Measurements from ENCODE around the gene CBY3. TPM values are rescaled to one million over a fixed set of nuclear protein-coding genes. Genes with fewer than 3 reads are reported as not detected.
"Not testable (repeated sequence)": the region's sequence is repeated elsewhere in the genome, so short reads cannot be mapped to it uniquely, and the experiment has no call there.

Gene CBY3
- polyA plus RNA-seq, 3 donors = not detected

DNA sequence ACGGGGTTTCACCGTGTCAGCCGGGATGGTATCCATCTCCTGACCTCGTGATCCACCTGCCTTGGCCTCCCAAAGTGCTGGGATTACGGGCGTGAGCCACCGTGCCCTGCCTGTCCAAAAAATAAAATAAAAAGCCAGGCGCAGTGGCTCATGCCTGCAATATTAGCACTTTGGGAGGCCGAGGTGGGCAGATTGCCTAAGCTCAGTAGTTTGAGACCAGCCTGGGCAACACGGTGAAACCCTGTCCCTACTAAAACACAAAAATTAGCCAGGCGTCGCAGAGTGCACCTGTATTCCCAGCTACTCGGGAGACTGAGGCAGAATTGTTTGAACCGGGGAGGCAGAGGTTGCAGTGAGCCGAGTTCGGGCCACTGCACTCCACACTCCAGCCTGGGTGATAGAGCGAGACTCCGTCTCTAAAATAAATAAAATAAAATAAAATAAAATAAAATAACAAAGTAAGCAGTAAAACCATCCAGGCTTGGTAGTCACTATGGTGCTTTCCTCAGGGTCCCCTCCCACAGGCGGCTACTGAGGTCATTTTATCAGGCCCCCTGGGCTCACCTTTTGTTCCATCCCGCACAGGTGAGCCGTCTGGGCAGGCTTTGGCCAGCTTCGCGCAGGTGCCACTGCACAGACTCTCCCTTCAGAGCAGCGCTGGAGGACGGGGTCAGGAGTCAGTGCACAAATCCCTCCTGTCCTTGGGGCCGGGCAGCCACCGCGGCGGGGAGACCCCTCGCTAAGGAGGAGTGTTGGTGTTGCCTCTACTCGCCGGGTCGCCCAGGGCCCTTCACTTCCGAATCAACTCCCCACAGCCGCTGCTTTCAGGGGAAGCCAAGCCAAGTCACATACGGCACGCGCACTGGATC, 47.1 kb downstream of the CBY3 start:
- H3K4me2 ChIP-seq (replicated peaks; ENCODE audit: extremely low read depth, low read length, poor library complexity, severe bottlenecking) = peak overlapping the region; percentile 53
- not testable (repeated sequence) for DNase-seq
- peak overlapping the region; percentile 41 for H2AFZ ChIP-seq (ENCODE audit: insufficient read depth, low read depth, low read length, poor library complexity, severe bottlenecking)

More for the DNA sequence above, 47.1 kb downstream of the CBY3 start:
- H3K27me3 Mint-ChIP-seq (ENCODE audit: low read depth in 3 of 3); H3K9me3 Mint-ChIP-seq; H3K27ac ChIP-seq (ENCODE audit: low read depth in 1 of 2, low read length in 2 of 2); H3K9ac ChIP-seq (ENCODE audit: insufficient read depth, low read length, poor library complexity, severe bottlenecking); H3K4me1 ChIP-seq (ENCODE audit: control insufficient read depth in 1 of 2, insufficient read depth in 2 of 2, low read length in 2 of 2); H3K9me3 ChIP-seq (replicated peaks in 1 of 2; ENCODE audit: control insufficient read depth in 1 of 2, insufficient read depth in 1 of 2, low read length in 2 of 2); H3K27ac Mint-ChIP-seq; H3K79me2 ChIP-seq (ENCODE audit: insufficient read depth, low read length); H3K36me3 Mint-ChIP-seq; intact Hi-C loops (cut with micrococcal nuclease); H4K20me1 ChIP-seq (ENCODE audit: insufficient read depth, low read length); H3K27me3 ChIP-seq (ENCODE audit: control insufficient read depth in 2 of 2, insufficient read depth in 2 of 2, low read length in 2 of 2); H3K4me1 Mint-ChIP-seq; H3K36me3 ChIP-seq (replicated peaks in 1 of 2; ENCODE audit: control insufficient read depth in 1 of 2, insufficient read depth in 2 of 2, low read length in 2 of 2): not testable (repeated sequence)
- WGBS (ENCODE audit: insufficient coverage) = 98% methylated on average over 9 of the region's 38 CpGs
- peak overlapping the region in 1 of 2 donors; percentile 37 for H3K4me3 Mint-ChIP-seq
- peak overlapping the region in 2 of 3 experiments; percentile 23 to 28 for H3K4me3 ChIP-seq (replicated peaks in 1 of 3; ENCODE audit: low read depth in 2 of 3, low read length in 3 of 3)

Small RNA genes within 50 kb of the gene (small RNA-seq; reads per million reads assigned to genes)
- not detected for gene RF00017 (ENCODE audit: insufficient read length, low read depth)

Other genes starting within 250 kb of the CBY3 start
- gene RUFY1, start 130.5 kb downstream of the CBY3 start, polyA plus RNA-seq = 10 to 100 TPM; 26.9 to 29.3 (median 28.8) TPM
- gene HNRNPH1, start 57.4 kb downstream of the CBY3 start, polyA plus RNA-seq = 100 to 1,000 TPM in 1 of 3 donors, 10 to 100 TPM in 2; 47.4 to 522 (median 51.9) TPM
- 100 to 1,000 TPM in 2 of 3 donors, 10 to 100 TPM in 1; 78.1 to 368 (median 259) TPM for gene CANX, start 17.9 kb upstream of the CBY3 start, polyA plus RNA-seq
- 10 to 100 TPM in 1 of 3 donors, 1 to 10 TPM in 2; 2.2 to 11.0 (median 2.7) TPM for gene MAML1, start 51.8 kb upstream of the CBY3 start, polyA plus RNA-seq
- 1 to 10 TPM in 1 of 3 donors, under 1 TPM in 2; 0.65 to 2.1 (median 0.69) TPM for gene LTC4S, start 113.0 kb upstream of the CBY3 start, polyA plus RNA-seq
- gene MGAT4B, start 125.8 kb upstream of the CBY3 start, polyA plus RNA-seq = 100 to 1,000 TPM in 1 of 3 donors, 10 to 100 TPM in 2; 12.4 to 151 (median 14.3) TPM
- 100 to 1,000 TPM; 182 to 312 (median 275) TPM for gene SQSTM1, start 139.9 kb upstream of the CBY3 start, polyA plus RNA-seq
- gene MRNIP, start 177.8 kb upstream of the CBY3 start, polyA plus RNA-seq = 10 to 100 TPM in 1 of 3 donors, 1 to 10 TPM in 2; 1.2 to 23.0 (median 1.4) TPM
- gene TBC1D9B, start 226.9 kb upstream of the CBY3 start, polyA plus RNA-seq = 100 to 1,000 TPM in 1 of 3 donors, 10 to 100 TPM in 2; 13.4 to 116 (median 26.3) TPM